Endothelial cell of umbilical vein (primary cell): ENCODE data around the gene MBTPS2. TPM values are rescaled to one million over a fixed set of nuclear protein-coding genes. Genes with fewer than 3 reads are reported as not detected.

ENCODE experiments used
- BruUV-seq: library from RNA; stranded (reverse); fragments of 400-500 nt; replicated peaks from 2 replicates; lab custom pipeline; 2021; lab: Mats Ljungman, UMichigan
- CTCF ChIA-PET: fragments of 300-600, 350-600 bp; sonication (Branson Sonifier 250); formaldehyde crosslinking; loops from one replicate; lab custom pipeline; 2021; ENCODE audit warnings: antibody characterized with exemption, inconsistent platforms; lab: Charles Lee
- POLR2A ChIA-PET: fragments of 300-600, 350-600 bp; sonication (Branson Sonifier 250); formaldehyde crosslinking; loops from one replicate; lab custom pipeline; 2021; ENCODE audit warnings: antibody characterized with exemption, inconsistent platforms; lab: Charles Lee
- DNase-seq: peaks from one replicate; pipeline ENCODE4 v3.0.0-alpha.2; 2011; ENCODE audit warnings: low read depth, low spot score
- FAIRE-seq: peaks from 2 replicates; lab custom pipeline; 2011; peaks lifted over from hg19 to GRCh38; lab: Jason Lieb, UNC
- H2AFZ ChIP-seq: 2 replicates; pipeline ENCODE4 v1.6.0; 2012; ENCODE audit warnings: low read depth, low read length, control low read depth, inconsistent platforms
- H3K27ac ChIP-seq: 2 replicates; pipeline ENCODE4 v1.5.1; 2011; ENCODE audit warnings: low read depth, mild to moderate bottlenecking, control low read depth, low read length, moderate library complexity; ENCODE audit not compliant: insufficient read depth
- H3K27me3 ChIP-seq, 2 experiments: 2 replicates each; pipeline versions ENCODE4 v1.6.0 to v1.6.1; 2011; ENCODE audit warnings: low read length in 2 of 2, mixed read lengths in 1 of 2; ENCODE audit not compliant: control insufficient read depth in 2 of 2, insufficient read depth in 2 of 2
- H3K36me3 ChIP-seq, 2 experiments: 2 replicates in 1 of 2; 3 replicates in 1 of 2; pipeline ENCODE4 v1.5.1; 2011; ENCODE audit warnings: low read length in 2 of 2, mild to moderate bottlenecking in 1 of 2, moderate library complexity in 1 of 2; ENCODE audit not compliant: control insufficient read depth in 2 of 2, insufficient read depth in 2 of 2; ENCODE audit errors: extremely low read depth in 1 of 2
- H3K4me1 ChIP-seq: 3 replicates; pipeline ENCODE4 v1.5.1; 2011; ENCODE audit warnings: mild to moderate bottlenecking, low read length; ENCODE audit not compliant: control insufficient read depth, insufficient read depth; ENCODE audit errors: extremely low read depth
- H3K4me2 ChIP-seq: 2 replicates; pipeline ENCODE4 v1.6.1; 2011; ENCODE audit warnings: low read length, control low read depth, mixed read lengths; ENCODE audit not compliant: insufficient read depth
- H3K4me3 ChIP-seq, 3 experiments: fragments of 200-600 bp in 1 of 3; sonication (generic), shearing (Covaris generic) in 1 of 3; replicated peaks in 1 of 3; 2 replicates each; pipeline ENCODE4 v1.5.1; 2011 to 2016; ENCODE audit warnings: control low read depth in 3 of 3, low read length in 3 of 3, mild to moderate bottlenecking in 2 of 3, inconsistent platforms in 1 of 3, low read depth in 1 of 3, moderate library complexity in 1 of 3; ENCODE audit not compliant: insufficient read depth in 1 of 3
- H3K79me2 ChIP-seq: 2 replicates; pipeline ENCODE4 v1.6.0; 2012; ENCODE audit warnings: low read length, inconsistent platforms; ENCODE audit not compliant: control insufficient read depth, insufficient read depth
- H3K9ac ChIP-seq: replicated peaks from 2 replicates; pipeline ENCODE3; 2011; ENCODE audit warnings: low read length, control low read depth; ENCODE audit not compliant: insufficient read depth; ENCODE audit errors: extremely low read depth
- H3K9me1 ChIP-seq: replicated peaks from 3 replicates; pipeline ENCODE4 v1.6.0; 2011; ENCODE audit warnings: mild to moderate bottlenecking, low read length; ENCODE audit not compliant: control insufficient read depth, insufficient read depth; ENCODE audit errors: extremely low read depth
- H3K9me3 ChIP-seq: replicated peaks from 2 replicates; pipeline ENCODE4 v1.5.1; 2012; ENCODE audit warnings: low read length, inconsistent platforms; ENCODE audit not compliant: control insufficient read depth, insufficient read depth
- H4K20me1 ChIP-seq: replicated peaks from 2 replicates; pipeline ENCODE3; 2011; ENCODE audit warnings: mild to moderate bottlenecking, low read length; ENCODE audit not compliant: control insufficient read depth, insufficient read depth; ENCODE audit errors: extremely low read depth
- EZH2 ChIP-seq: IDR thresholded peaks from 2 replicates; pipeline ENCODE4 v1.6.1; 2012; ENCODE audit warnings: borderline replicate concordance, low read depth, mild to moderate bottlenecking, moderate library complexity, low read length, inconsistent platforms; ENCODE audit not compliant: severe bottlenecking
- FOS ChIP-seq: IDR thresholded peaks from 2 replicates; pipeline ENCODE4 v1.6.1; 2011; ENCODE audit warnings: mild to moderate bottlenecking, low read length, moderate library complexity, borderline replicate concordance; ENCODE audit not compliant: insufficient read depth
- GATA2 ChIP-seq: IDR thresholded peaks from 2 replicates; pipeline ENCODE4 v1.7.0; 2011; ENCODE audit warnings: low read depth, mild to moderate bottlenecking, moderate library complexity, mixed read lengths, low read length; ENCODE audit not compliant: insufficient read length, insufficient read depth
- JUN ChIP-seq: IDR thresholded peaks from 2 replicates; pipeline ENCODE4 v1.6.1; 2011; ENCODE audit warnings: borderline replicate concordance, low read depth; ENCODE audit not compliant: insufficient read length, insufficient read depth
- MYC ChIP-seq: IDR thresholded peaks from one replicate; pipeline ENCODE4 v1.6.1; 2011; ENCODE audit warnings: mild to moderate bottlenecking, low read depth, low read length
- POLR2A ChIP-seq: IDR thresholded peaks from 2 replicates; pipeline ENCODE4 v1.6.1; 2012; ENCODE audit warnings: low read depth, mild to moderate bottlenecking, control low read depth, low read length
- POLR2AphosphoS5 ChIP-seq: IDR thresholded peaks from 2 replicates; pipeline ENCODE4 v1.6.1; 2012; ENCODE audit warnings: low read depth, mild to moderate bottlenecking, control low read depth, low read length, moderate library complexity; ENCODE audit not compliant: insufficient read depth
- dilution Hi-C: fragments of 300-500 bp; cut with MboI; formaldehyde crosslinking; loops from one replicate; pipeline ENCODE4 v1.15.0; 2019; ENCODE audit warnings: low sequenced_read_pairs; ENCODE audit not compliant: extremely low pct_ligation_motif_present
- intact Hi-C: fragments of 100-400 bp; cut with micrococcal nuclease; formaldehyde crosslinking; loops from one replicate; pipeline ENCODE4 v1.10.0; 2022
- polyA plus RNA-seq, 4 experiments: library from polyadenylated mRNA; depleted of rRNA in 3 of 4; stranded (reverse) in 3 of 4; unstranded in 1 of 4; fragments of >200 nt; gene quantifications; 2 replicates each; pipeline versions ENCODE4 v1.2.1 to v1.2.3, GENCODE V29; 2011 to 2012; ENCODE audit warnings: missing spikeins in 1 of 4
- total RNA-seq: library from RNA; stranded (reverse); gene quantifications from 2 replicates; pipeline ENCODE4 v1.2.3, GENCODE V29; 2021
- TF ChIP-seq, protein P1 (sequence below), 2 donors: IDR thresholded peaks; 1 replicate in 1 of 2; 2 replicates in 1 of 2; pipeline ENCODE4 v1.5.1; 2011; ENCODE audit warnings: low read length in 2 of 2, mild to moderate bottlenecking in 2 of 2, moderate library complexity in 2 of 2, control low read depth in 1 of 2, inconsistent platforms in 1 of 2, low read depth in 1 of 2; ENCODE audit not compliant: insufficient read depth in 1 of 2; ENCODE audit errors: extremely low read depth in 1 of 2
- TF ChIP-seq, protein P2 (sequence below): IDR thresholded peaks from 2 replicates; pipeline ENCODE4 v1.6.1; 2011; ENCODE audit not compliant: insufficient read depth, insufficient read length

MBTPS2 gene
- total and polyA plus RNA-seq, 2 donors (not counting 3 experiments of a cell fraction or from before 2014, with no cell fraction given): 11.4 to 16.4 TPM

GRCh38 chrX:21929209-21929608 is 89.8 kb downstream of the MBTPS2 start:
- intact Hi-C loops: loop anchor here (5.0 kb wide), 2 partner anchors 57 to 1412 kb away; no protein-coding TSS in a partner anchor
- DNase-seq: no peak
- no peak for FAIRE-seq

More at GRCh38 chrX:21929209-21929608, 89.8 kb downstream of the MBTPS2 start:
- Histone ChIP-seq H3K9me1 (no peaks in the 10 kb centered on the region), H3K27ac (no peak overlapping the region), H3K79me2 (no peaks in the 10 kb centered on the region), H3K9ac (no peak overlapping the region), H3K9me3 (no peaks in the 10 kb centered on the region), H3K4me1 (peaks cover 35% of the 10 kb centered on the region), H3K4me3 (no peak overlapping the region), H4K20me1 (no peaks in the 10 kb centered on the region), H3K4me2 (no peak overlapping the region), H3K36me3 (no peaks in the 10 kb centered on the region), H3K27me3 (no peaks in the 10 kb centered on the region), H2AFZ (no peak overlapping the region)
- dilution Hi-C loops: no loop called here
- ChIA-PET POLR2A (no interaction called here), CTCF (no interaction called here)
- TF ChIP-seq MYC (no peak), GATA2 (no peak), POLR2A (no peak), POLR2AphosphoS5 (no peak), JUN (no peak), FOS (no peak), EZH2 (no peak)
- TF ChIP-seq, protein P1, sequence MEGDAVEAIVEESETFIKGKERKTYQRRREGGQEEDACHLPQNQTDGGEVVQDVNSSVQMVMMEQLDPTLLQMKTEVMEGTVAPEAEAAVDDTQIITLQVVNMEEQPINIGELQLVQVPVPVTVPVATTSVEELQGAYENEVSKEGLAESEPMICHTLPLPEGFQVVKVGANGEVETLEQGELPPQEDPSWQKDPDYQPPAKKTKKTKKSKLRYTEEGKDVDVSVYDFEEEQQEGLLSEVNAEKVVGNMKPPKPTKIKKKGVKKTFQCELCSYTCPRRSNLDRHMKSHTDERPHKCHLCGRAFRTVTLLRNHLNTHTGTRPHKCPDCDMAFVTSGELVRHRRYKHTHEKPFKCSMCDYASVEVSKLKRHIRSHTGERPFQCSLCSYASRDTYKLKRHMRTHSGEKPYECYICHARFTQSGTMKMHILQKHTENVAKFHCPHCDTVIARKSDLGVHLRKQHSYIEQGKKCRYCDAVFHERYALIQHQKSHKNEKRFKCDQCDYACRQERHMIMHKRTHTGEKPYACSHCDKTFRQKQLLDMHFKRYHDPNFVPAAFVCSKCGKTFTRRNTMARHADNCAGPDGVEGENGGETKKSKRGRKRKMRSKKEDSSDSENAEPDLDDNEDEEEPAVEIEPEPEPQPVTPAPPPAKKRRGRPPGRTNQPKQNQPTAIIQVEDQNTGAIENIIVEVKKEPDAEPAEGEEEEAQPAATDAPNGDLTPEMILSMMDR (IDR thresholded peaks at IDR 0.05; ENCODE audit: extremely low read depth in 1 of 2, insufficient read depth in 1 of 2, low read depth in 1 of 2, low read length in 2 of 2): no peak
- TF ChIP-seq, protein P2, sequence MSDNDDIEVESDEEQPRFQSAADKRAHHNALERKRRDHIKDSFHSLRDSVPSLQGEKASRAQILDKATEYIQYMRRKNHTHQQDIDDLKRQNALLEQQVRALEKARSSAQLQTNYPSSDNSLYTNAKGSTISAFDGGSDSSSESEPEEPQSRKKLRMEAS: no peak
- BruUV-seq: no TSS peak
